CD4-positive, alpha-beta T cell (primary cell): ENCODE measurements around the gene FAM32A. TPM values are rescaled to one million over a fixed set of nuclear protein-coding genes. Genes with fewer than 3 reads are reported as not detected.
A peak's percentile ranks its signal among the peaks of the same experiment; 100 is the strongest.

Experiments
- ATAC-seq: fragments of 200-7000 bp; cut with Tn5 transposase; one replicate; pipeline ENCODE4 v1.10.0; 2022; ENCODE audit warnings: mild to moderate bottlenecking; ENCODE audit not compliant: poor library complexity
- CTCF ChIA-PET: fragments of 350-600 bp; sonication (Branson Sonifier 250); formaldehyde crosslinking; loops from one replicate; lab custom pipeline; 2021; ENCODE audit warnings: antibody characterized with exemption, inconsistent platforms; lab: Charles Lee
- POLR2A ChIA-PET: fragments of 350-600 bp; sonication (Branson Sonifier 250); formaldehyde crosslinking; loops from one replicate; lab custom pipeline; 2021; ENCODE audit warnings: antibody characterized with exemption, inconsistent platforms; lab: Charles Lee
- DNase-seq, 14 experiments: peaks; one replicate each; pipeline ENCODE4 v3.0.0-alpha.2; 2013 to 2020; ENCODE audit warnings: mixed read lengths in 2 of 14
- H3K27ac ChIP-seq, 2 donors: one replicate each; pipeline versions ENCODE4 v1.5.1 to v1.7.0; 2013; ENCODE audit warnings: low read length in 2 of 2, low read depth in 1 of 2, mild to moderate bottlenecking in 1 of 2
- H3K27me3 ChIP-seq, 2 experiments: 1 replicate in 1 of 2; 2 replicates in 1 of 2; pipeline versions ENCODE4 v1.6.1 to v1.7.0; 2013; ENCODE audit warnings: low read length in 2 of 2, control low read depth in 1 of 2, mild to moderate bottlenecking in 1 of 2, moderate library complexity in 1 of 2; ENCODE audit not compliant: insufficient read depth in 2 of 2, control insufficient read depth in 1 of 2
- H3K36me3 ChIP-seq: one replicate; pipeline ENCODE4 v1.6.1; 2013; ENCODE audit warnings: low read length, control low read depth; ENCODE audit not compliant: insufficient read depth
- H3K4me1 ChIP-seq: one replicate; pipeline ENCODE4 v1.6.1; 2013; ENCODE audit warnings: low read length, control low read depth; ENCODE audit not compliant: insufficient read depth
- H3K4me3 ChIP-seq: one replicate; pipeline ENCODE4 v1.5.1; 2013; ENCODE audit warnings: mild to moderate bottlenecking, low read length, moderate library complexity
- H3K9me3 ChIP-seq, 2 experiments: 1 replicate in 1 of 2; 2 replicates in 1 of 2; pipeline versions ENCODE4 v1.6.1 to v1.7.0; 2013; ENCODE audit warnings: low read length in 2 of 2, mild to moderate bottlenecking in 2 of 2, control low read depth in 1 of 2, moderate library complexity in 1 of 2; ENCODE audit not compliant: control insufficient read depth in 1 of 2, insufficient read depth in 1 of 2
- H3K27ac Mint-ChIP-seq: one replicate; pipeline ENCODE4 v1.8.0; 2020; ENCODE audit warnings: mixed read lengths
- H3K27me3 Mint-ChIP-seq: one replicate; pipeline ENCODE4 v1.8.0; 2021; ENCODE audit warnings: mixed read lengths
- H3K36me3 Mint-ChIP-seq: one replicate; pipeline ENCODE4 v1.8.0; 2021; ENCODE audit warnings: low read depth, mixed read lengths
- H3K4me1 Mint-ChIP-seq: one replicate; pipeline ENCODE4 v1.8.0; 2021; ENCODE audit warnings: low read depth, mixed read lengths
- H3K4me3 Mint-ChIP-seq: one replicate; pipeline ENCODE4 v1.8.0; 2020; ENCODE audit warnings: mild to moderate bottlenecking, mixed read lengths
- H3K9me3 Mint-ChIP-seq: one replicate; pipeline ENCODE4 v1.8.0; 2020; ENCODE audit warnings: mixed read lengths
- intact Hi-C, 2 experiments: fragments of 100-400 bp; cut with DNase I in 1 of 2; cut with micrococcal nuclease in 1 of 2; formaldehyde crosslinking; loops; one replicate each; pipeline versions ENCODE4 v1.15.1 to v1.9.0; 2023 to 2025; cut with DNase I, micrococcal nuclease
- total RNA-seq, 174 experiments: library from RNA in 2 of 174; stranded (reverse) in 2 of 174; gene quantifications; one replicate each; pipeline ENCODE4 v1.2.3 and lab custom pipeline; 2021 to 2026
- TF ChIP-seq, protein P1 (sequence below): fragments of 200-600 bp; IDR thresholded peaks from one replicate; pipeline ENCODE4 v1.8.0; 2022; ENCODE audit warnings: antibody characterized with exemption, mild to moderate bottlenecking

FAM32A gene
- total RNA-seq, 2 experiments from 2014 or later = 44.5 to 50.3 TPM

DNA sequence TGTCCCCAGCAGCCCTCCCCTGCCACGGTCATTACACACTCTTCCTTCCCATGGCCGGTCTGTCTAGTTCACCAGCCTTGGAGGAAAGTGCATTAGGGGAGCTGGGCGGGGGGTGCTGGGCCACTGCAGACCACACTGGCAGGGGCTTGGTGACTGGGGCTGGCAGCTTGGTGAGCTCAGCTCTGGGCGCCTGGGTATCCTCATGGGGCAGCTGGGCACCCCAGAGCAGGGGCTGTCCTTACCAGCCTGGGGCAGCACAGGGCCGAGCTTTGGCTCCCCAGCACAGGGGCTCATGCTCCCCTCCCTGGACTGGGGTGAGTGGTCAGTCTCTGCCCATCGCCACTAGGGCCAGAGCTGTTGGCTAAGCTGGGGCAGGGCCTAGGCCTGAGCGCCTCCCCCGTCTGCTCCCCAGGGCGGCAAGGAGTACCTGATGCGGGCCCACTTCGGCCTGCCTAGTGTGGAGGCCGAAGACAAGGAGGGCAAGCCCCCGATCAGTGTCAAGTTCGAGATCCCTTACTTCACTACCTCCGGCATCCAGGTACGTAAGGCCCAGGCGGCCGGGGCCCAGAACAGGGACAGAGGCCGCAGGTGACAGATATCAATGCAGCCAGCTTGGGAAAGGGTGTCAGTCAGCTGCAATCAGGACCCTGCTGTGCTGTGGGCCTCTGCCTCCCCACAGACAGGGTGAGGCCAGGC lies 48.0 kb downstream of the FAM32A start:
- H3K27ac Mint-ChIP-seq = no peak overlapping the region
- Histone ChIP-seq H3K27ac (no peak overlapping the region), H3K4me1 (peaks cover 5% of the 10 kb centered on the region), H3K4me3 (no peak overlapping the region), H3K36me3 (peaks cover 61% of the 10 kb centered on the region), H3K9me3 (peaks cover 0 to 15% of the 10 kb centered on the region in 2 experiments), H3K27me3 (no peaks in the 10 kb centered on the region)
- DNase-seq (no peak), ATAC-seq (no peak)
- peaks cover 82% of the 10 kb centered on the region for H3K36me3 Mint-ChIP-seq
- no peaks in the 10 kb centered on the region for H3K27me3 Mint-ChIP-seq
- intact Hi-C loops = no loop called here
- TF ChIP-seq, protein P1, sequence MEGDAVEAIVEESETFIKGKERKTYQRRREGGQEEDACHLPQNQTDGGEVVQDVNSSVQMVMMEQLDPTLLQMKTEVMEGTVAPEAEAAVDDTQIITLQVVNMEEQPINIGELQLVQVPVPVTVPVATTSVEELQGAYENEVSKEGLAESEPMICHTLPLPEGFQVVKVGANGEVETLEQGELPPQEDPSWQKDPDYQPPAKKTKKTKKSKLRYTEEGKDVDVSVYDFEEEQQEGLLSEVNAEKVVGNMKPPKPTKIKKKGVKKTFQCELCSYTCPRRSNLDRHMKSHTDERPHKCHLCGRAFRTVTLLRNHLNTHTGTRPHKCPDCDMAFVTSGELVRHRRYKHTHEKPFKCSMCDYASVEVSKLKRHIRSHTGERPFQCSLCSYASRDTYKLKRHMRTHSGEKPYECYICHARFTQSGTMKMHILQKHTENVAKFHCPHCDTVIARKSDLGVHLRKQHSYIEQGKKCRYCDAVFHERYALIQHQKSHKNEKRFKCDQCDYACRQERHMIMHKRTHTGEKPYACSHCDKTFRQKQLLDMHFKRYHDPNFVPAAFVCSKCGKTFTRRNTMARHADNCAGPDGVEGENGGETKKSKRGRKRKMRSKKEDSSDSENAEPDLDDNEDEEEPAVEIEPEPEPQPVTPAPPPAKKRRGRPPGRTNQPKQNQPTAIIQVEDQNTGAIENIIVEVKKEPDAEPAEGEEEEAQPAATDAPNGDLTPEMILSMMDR = no peak
- H3K4me3 Mint-ChIP-seq = no peak overlapping the region
- POLR2A ChIA-PET = interaction anchor here (0.8 kb wide), 1 partner anchor 11 kb away, joined by 3 read pairs; no protein-coding TSS in a partner anchor
- no peaks in the 10 kb centered on the region for H3K9me3 Mint-ChIP-seq
- peaks cover 21% of the 10 kb centered on the region for H3K4me1 Mint-ChIP-seq
- CTCF ChIA-PET = interaction anchor here (0.6 kb wide), 1 partner anchor 332 kb away, joined by 3 read pairs; no protein-coding TSS in a partner anchor

DNA sequence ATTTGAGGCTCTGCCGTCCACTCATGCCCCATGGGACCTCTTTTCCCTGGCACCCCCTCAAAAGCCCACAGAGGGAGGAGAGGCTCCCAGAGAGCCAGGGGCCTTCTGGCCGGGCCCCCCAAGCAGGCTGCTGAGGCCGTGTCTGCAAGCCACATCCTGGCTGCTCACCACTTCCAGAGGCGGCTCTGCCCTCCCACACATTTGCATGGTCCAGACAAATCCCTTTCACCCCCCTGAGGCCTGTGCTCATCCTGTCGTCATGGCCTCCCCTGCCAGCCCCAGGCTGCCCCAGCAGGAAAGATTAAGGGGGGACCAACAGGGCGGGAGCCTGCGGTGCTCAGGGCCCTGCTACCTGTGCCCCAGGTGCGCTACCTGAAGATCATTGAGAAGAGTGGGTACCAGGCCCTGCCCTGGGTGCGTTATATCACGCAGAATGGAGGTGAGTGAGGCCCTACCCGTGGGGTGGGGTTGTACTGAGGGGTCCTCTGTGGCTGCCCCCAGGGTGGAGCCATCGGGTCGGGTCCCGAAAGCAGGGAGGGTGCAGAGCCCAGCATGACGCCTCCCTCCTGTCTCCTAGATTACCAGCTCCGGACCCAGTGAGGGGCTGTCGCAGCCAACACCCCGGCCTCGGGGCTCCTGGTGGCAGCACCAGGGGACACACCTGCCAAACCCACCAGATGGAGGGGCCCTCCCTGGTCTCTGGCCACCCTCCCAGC lies 48.8 kb downstream of the FAM32A start:
- Histone ChIP-seq H3K27ac (peak overlapping the region in 1 of 2 donors; percentile 21), H3K4me1 (peaks cover 12% of the 10 kb centered on the region), H3K27me3 (no peaks in the 10 kb centered on the region), H3K36me3 (peaks cover 53% of the 10 kb centered on the region), H3K4me3 (no peak overlapping the region), H3K9me3 (peaks cover 0 to 15% of the 10 kb centered on the region in 2 experiments)
- ATAC-seq (no peak), DNase-seq (peak in 1 of 14 experiments; percentile 31)
- Mint-ChIP-seq H3K36me3 (peaks cover 74% of the 10 kb centered on the region), H3K27ac (no peak overlapping the region), H3K27me3 (no peaks in the 10 kb centered on the region), H3K4me1 (peaks cover 28% of the 10 kb centered on the region), H3K4me3 (no peak overlapping the region), H3K9me3 (no peaks in the 10 kb centered on the region)
- TF ChIP-seq, protein P1 = no peak
- intact Hi-C loops = no loop called here
- CTCF ChIA-PET = interaction anchor here (0.6 kb wide), 1 partner anchor 1142 kb away, joined by 3 read pairs; no protein-coding TSS in a partner anchor
- POLR2A ChIA-PET = interaction anchor here (0.8 kb wide), 1 partner anchor 11 kb away, joined by 3 read pairs; no protein-coding TSS in a partner anchor

DNA sequence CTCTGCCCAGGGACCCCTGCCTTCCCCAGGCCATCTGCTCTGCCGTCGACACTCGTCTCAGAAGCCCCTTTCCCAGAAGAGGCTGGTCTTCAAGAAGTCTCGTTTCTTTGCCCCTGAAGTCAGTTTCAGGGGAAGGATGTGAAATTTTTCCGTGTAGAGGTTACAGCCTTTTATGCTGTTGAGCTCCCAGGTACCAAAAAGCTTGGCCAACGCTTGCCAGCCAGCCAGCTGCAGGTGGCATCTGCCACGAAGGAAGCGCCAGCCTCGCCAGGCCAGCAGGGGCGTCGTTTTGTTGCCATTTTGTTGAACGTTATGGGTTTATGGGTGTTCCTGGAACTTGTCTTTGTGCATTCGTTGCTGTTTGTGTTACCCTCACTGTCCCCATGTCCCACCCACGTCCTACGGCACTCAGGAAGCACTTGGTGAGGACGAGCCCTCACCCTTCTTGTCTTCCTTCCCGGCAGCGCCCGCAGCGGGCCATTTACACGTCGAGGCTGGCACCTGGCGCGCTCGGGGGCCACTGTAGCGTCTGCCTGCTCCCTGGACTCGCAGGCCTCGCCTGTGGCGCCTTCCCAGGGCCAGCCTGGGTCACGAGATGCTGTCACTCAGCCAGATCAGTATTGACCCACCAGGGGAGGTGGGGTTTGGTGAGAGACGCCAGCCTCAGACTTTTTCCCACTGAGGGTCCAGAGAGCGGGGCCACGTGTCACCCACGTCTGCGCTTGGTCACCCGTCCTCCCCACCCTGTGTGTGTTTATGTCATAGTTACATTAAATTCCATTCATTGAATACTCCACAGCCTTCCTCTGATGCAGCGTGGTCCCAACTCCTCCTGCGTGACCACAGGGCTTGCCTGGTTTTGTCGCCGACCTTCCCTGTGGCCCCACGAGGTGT lies 49.6 kb downstream of the FAM32A start:
- no peak overlapping the region for H3K27ac ChIP-seq

More for the DNA sequence above, 49.6 kb downstream of the FAM32A start:
- H3K4me1 Mint-ChIP-seq = peaks cover 35% of the 10 kb centered on the region
- Histone ChIP-seq H3K4me1 (peaks cover 18% of the 10 kb centered on the region), H3K9me3 (peaks cover 0 to 15% of the 10 kb centered on the region in 2 experiments), H3K4me3 (no peak overlapping the region), H3K27me3 (no peaks in the 10 kb centered on the region), H3K36me3 (peaks cover 45% of the 10 kb centered on the region)
- TF ChIP-seq, protein P1 = no peak
- ChIA-PET CTCF (interaction anchor here (0.6 kb wide), 1 partner anchor 1143 kb away, joined by 3 read pairs; no protein-coding TSS in a partner anchor), POLR2A (no interaction called here)
- ATAC-seq (no peak), DNase-seq (peak in 1 of 14 experiments; percentile 6)
- intact Hi-C loops = loop anchor here in 1 of 2 experiments (5.0 kb wide), 1 partner anchor 37 kb away; the partner anchor contains the start of gene AP1M1
- no peak overlapping the region for H3K27ac Mint-ChIP-seq
- no peaks in the 10 kb centered on the region for H3K27me3 Mint-ChIP-seq
- H3K36me3 Mint-ChIP-seq = peaks cover 66% of the 10 kb centered on the region
- H3K9me3 Mint-ChIP-seq = no peaks in the 10 kb centered on the region
- H3K4me3 Mint-ChIP-seq = no peak overlapping the region
